ENCODE data around the gene CNTN4. TPM values are rescaled to one million over a fixed set of nuclear protein-coding genes. Genes with fewer than 3 reads are reported as not detected.
A peak's percentile ranks its signal among the peaks of the same experiment; 100 is the strongest.

Gene CNTN4
- total and polyA plus RNA-seq, 2 of the 8 experiments (the other 6 are each of a cell fraction or from before 2014, with no cell fraction given): 0.41 to 2.2 TPM

- H3K4me2 ChIP-seq (ENCODE audit: insufficient read depth in 1 of 2, low read depth in 2 of 2, low read length in 2 of 2): no peak overlapping the region
- H3K23ac ChIP-seq (ENCODE audit: insufficient read length): no peak overlapping the region
- H3K56ac ChIP-seq (replicated peaks; ENCODE audit: insufficient read length, low read depth, low read length): no peak overlapping the region
- H2AK5ac ChIP-seq (ENCODE audit: low read depth, low read length): no peak overlapping the region
- no peaks in the 10 kb centered on the region for H3K79me2 ChIP-seq (ENCODE audit: control insufficient read depth in 1 of 2, insufficient read depth in 2 of 2, low read length in 2 of 2)
- no peak overlapping the region for H3K27ac ChIP-seq (ENCODE audit: low read depth, low read length)
- H3K9ac ChIP-seq (replicated peaks in 1 of 4; ENCODE audit: extremely low read depth in 1 of 4, low read depth in 3 of 4, low read length in 3 of 4): no peak overlapping the region
- H2BK120ac ChIP-seq (replicated peaks; ENCODE audit: low read depth, low read length): no peak overlapping the region
- H2BK20ac ChIP-seq (ENCODE audit: low read length): no peak overlapping the region
- H4K5ac ChIP-seq (ENCODE audit: insufficient read length, low read depth, low read length): no peak overlapping the region
- peaks cover 0 to 5% (median 3%) of the 10 kb centered on the region in 4 experiments; a peak in 4 of 7 replicates for H3K4me1 ChIP-seq (replicated peaks in 1 of 4; ENCODE audit: control insufficient read depth in 3 of 4, insufficient read depth in 4 of 4, low read length in 3 of 4)
- H2BK12ac ChIP-seq (ENCODE audit: low read depth, low read length): no peak overlapping the region
- H4K91ac ChIP-seq (replicated peaks; ENCODE audit: insufficient read length, low read length): no peak overlapping the region
- peak; percentile 81 for FAIRE-seq
- no peaks in the 10 kb centered on the region for H3K23me2 ChIP-seq (ENCODE audit: low read depth, low read length)
- 0 out of 2 replicates have a peak overlapping the region, but pooled peaks have one; percentile 45 for H2AFZ ChIP-seq (ENCODE audit: low read length)
- no peak overlapping the region for H2BK5ac ChIP-seq (ENCODE audit: low read depth, low read length)
- no peak overlapping the region for H2BK15ac ChIP-seq (ENCODE audit: low read length)
- H3K27me3 ChIP-seq (replicated peaks in 1 of 4; ENCODE audit: control insufficient read depth in 3 of 4, extremely low read depth in 1 of 4, insufficient read depth in 3 of 4, low read length in 3 of 4): no peaks in the 10 kb centered on the region
- no peak overlapping the region for H3K4me3 ChIP-seq (ENCODE audit: extremely low read depth in 1 of 4, insufficient read depth in 2 of 4, low read depth in 3 of 4, low read length in 4 of 4)
- DNase-seq (ENCODE audit: low read depth in 1 of 2, low spot score in 2 of 2): no peak
- H3K4ac ChIP-seq (replicated peaks; ENCODE audit: insufficient read length, low read depth, low read length): no peak overlapping the region
- no peaks in the 10 kb centered on the region for H3K36me3 ChIP-seq (ENCODE audit: control insufficient read depth in 2 of 4, insufficient read depth in 4 of 4, low read length in 3 of 4)
- no peaks in the 10 kb centered on the region for H3K79me1 ChIP-seq (ENCODE audit: low read depth, low read length)
- POLR2A ChIA-PET (ENCODE audit: partially characterized antibody): no interaction called here
- H3K9me3 ChIP-seq (ENCODE audit: insufficient read depth in 2 of 2, low read depth in 1 of 2, low read length in 1 of 2): no peaks in the 10 kb centered on the region
- WGBS, 2 experiments (ENCODE audit: extremely low coverage in 1 of 2, insufficient coverage in 1 of 2, insufficient read length in 1 of 2, insufficient replicate concordance in 2 of 2, low coverage in 1 of 2, low lambda C conversion rate in 2 of 2, missing lambda C conversion rate in 1 of 2): 33% methylated on average over 9 of the region's 9 CpGs; no CpG with 5 or more reads in 1 of the 2 experiments
- no peak overlapping the region for H3K14ac ChIP-seq (ENCODE audit: insufficient read length)
- H4K8ac ChIP-seq (ENCODE audit: extremely low read depth, insufficient read depth, low read length): no peak overlapping the region
- CTCF ChIA-PET (ENCODE audit: partially characterized antibody): interaction anchor here (0.6 to 2.9 kb wide), 30 partner anchors 9 to 460 kb away, joined by 3 to 14 read pairs (median 4); no protein-coding TSS in a partner anchor
- H3K18ac ChIP-seq (ENCODE audit: extremely low read depth, low read length): no peak overlapping the region
- no peaks in the 10 kb centered on the region for H4K20me1 ChIP-seq (replicated peaks in 1 of 2; ENCODE audit: control insufficient read depth in 1 of 2, insufficient read depth in 2 of 2, low read length in 2 of 2)
- no peak for TF ChIP-seq NRF1 (IDR thresholded peaks at IDR 0.05; ENCODE audit: low read depth, low read length)
- no peak for TF ChIP-seq PHF8 (conservative IDR thresholded peaks at IDR 0.05; ENCODE audit: low read depth, low read length)
- TF ChIP-seq SP2 (IDR thresholded peaks at IDR 0.05; ENCODE audit: low read length): no peak
- no peak for TF ChIP-seq POLR2AphosphoS5 (IDR thresholded peaks at IDR 0.05; ENCODE audit: low read depth, low read length)
- TF ChIP-seq MAFK (IDR thresholded peaks at IDR 0.05; ENCODE audit: low read depth, low read length): 0 out of 2 replicates have a peak, but pooled peaks have one; percentile 22
- no peak for TF ChIP-seq CEBPB (IDR thresholded peaks at IDR 0.05; ENCODE audit: low read depth, low read length)
- TF ChIP-seq EGR1 (IDR thresholded peaks at IDR 0.05; ENCODE audit: borderline replicate concordance, low read depth, low read length): no peak
- no peak for TF ChIP-seq BCL11A (IDR thresholded peaks at IDR 0.05; ENCODE audit: low read depth in 2 of 2, low read length in 2 of 2)
- peak in 2 of 3 experiments; percentile 26 to 60; a peak in 2 of 4 replicates for TF ChIP-seq CTCF (IDR thresholded peaks at IDR 0.05; ENCODE audit: control extremely low read depth in 1 of 3, insufficient read depth in 1 of 3, low read depth in 1 of 3, low read length in 3 of 3)
- no peak for TF ChIP-seq NANOG (IDR thresholded peaks at IDR 0.05; ENCODE audit: insufficient read depth, low read depth, low read length, poor library complexity, severe bottlenecking)
- no peak for TF ChIP-seq GTF2F1 (IDR thresholded peaks at IDR 0.05; ENCODE audit: borderline replicate concordance, low read depth, low read length)
Observed at GRCh38 chr3:2765002-2765579, 666.4 kb downstream of the CNTN4 start.
